Activated naive CD4-positive, alpha-beta T cell treated with Interleukin-2 at 50 U/mL for 16 hours (primary cell): ENCODE measurements around the gene ABCC5.

Source experiments
- DNase-seq: peaks from one replicate; pipeline ENCODE4 v3.0.0-alpha.2; 2020

ABCC5 gene

DNA sequence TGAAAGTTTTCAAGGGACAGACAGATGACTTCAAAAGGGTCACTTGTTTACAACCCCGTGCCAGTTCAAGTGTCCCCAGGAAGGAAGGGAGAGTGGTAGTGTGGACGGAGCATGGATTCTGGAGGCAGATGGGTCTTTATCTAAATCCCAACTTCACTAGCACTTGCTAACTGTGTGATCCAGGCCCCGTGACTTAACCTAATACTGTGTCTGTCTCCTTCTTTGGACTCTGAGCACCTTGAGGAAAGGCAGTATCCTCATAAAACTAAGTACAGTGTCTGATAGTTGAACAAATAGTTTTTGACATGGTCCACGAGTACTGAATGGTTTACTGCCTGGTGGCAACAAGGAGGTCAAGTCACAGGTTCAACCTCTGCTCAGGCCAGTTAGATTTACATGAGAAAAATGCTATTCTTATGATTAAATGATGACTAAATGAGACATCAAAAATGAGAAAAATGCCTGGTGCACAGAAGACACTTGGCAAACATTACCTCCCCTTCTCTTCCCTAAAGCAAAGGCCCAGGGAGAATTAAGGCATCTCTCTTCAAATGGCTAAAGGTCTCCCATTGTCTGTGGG is 48.9 kb downstream of the ABCC5 start:
- DNase-seq, result no peak

DNA sequence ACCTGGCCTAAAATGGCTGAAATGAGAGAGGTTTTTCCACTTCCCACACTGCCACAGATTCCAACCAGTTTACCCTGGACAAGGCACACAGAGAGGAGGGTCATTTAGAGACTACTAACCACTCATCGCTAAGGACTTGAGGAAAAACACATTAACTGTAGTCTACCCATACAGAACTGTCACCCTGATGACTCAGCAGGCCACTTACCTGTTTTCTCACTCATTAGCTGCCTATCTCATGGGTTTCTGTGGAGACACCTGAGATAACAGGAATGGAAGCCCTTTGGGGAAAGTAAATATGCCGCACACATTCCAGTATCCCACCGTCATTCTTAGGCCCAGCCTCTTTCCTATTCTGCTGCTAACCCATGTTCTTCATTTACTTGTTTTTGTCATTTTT is 50.0 kb downstream of the ABCC5 start:
- no peak for DNase-seq

DNA sequence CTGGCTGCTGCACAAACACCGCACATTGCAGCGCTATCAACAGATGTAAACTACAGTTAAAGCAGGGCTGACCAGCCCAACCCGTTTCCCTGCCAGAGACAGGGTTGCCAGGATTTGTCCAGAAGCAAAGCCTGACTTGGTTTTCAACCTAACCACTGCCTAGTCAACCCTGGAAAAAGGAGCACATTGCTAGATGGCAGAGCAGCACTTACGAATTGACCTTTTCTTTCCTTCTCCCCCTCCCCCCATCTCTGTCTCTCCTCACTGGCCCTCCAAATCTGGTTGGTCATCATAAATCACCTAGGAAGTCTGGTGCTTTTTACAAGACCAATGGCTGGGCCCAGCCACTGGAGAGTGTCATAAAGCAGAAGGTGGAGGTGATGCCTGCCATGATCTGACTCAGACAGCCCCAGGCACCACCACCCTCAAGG is 51.3 kb downstream of the ABCC5 start:
- no peak for DNase-seq

DNA sequence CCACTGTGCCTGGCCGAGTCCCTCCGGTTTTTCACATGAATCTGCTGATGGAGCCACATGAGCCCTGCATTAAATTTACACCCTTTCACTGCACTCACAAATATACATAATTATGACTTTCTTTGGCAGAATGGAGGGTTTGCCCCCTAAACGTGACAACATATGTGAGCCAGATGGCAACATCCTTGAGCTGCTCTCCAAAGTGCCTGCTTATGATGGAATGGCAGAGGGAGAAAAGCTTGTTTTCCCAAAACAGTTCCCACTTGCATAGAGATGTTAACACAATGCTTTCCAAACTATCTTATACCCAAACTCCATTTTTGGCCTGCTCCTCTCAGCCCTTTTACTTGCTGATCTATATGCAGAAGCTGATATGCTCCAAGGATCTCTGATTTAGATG is 54.9 kb downstream of the ABCC5 start:
- DNase-seq, result no peak

DNA sequence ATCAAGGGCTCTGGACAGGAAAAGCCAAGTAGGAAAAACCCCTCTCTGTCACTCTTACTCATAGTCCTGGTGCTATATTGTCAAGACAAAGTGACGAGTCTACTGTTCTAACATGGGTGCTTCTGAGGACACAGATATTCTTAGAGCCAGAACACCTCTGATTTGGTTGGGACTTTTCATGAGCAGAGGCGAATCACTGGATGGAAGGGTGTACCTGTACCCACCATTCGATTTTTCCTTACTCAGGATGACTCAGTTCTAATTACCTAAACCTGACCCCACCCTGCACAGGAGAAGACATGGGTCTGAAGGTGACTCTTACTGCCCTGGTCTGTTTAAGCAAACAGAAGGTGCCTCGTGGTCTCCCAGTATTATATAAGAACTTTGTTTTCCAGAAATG is 58.5 kb downstream of the ABCC5 start:
- no peak for DNase-seq

DNA sequence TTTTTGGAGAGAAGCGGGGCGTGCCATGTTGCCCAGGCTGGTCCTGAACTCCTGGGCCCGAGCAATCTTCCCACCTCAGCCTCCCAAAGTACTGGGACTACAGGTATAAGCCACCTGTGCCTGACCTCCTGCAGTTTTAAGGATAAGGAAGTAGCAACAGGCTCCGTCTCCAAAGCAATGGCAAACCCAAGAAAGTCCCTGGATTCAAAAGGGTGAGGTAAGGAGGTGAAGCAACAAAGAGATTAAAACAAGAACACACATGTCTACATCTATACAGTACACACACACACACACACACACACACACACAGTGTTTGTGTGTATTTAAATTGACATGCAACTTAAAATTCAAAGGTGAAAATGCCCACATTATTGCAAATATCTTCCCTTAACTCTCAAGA is 58.9 kb downstream of the ABCC5 start:
- DNase-seq, result no peak

DNA sequence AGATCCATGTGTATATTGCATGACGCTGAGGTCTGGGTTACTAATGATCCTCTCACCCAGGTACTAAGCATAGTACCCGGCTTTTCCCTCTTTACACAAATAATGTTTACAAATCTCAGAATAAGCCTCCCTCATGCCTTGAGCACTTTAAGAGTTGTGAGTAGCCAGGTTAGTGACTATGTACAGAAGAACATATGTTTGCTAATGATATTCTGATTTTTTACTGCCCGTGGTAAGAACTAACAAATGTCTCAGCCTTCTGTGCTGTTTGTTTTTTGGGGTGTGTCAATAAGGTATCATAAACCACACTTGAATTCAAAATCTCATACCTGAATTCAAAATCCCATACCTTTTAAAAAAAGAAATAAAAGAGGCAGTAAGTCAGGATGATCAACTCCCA is 59.5 kb downstream of the ABCC5 start:
- no peak for DNase-seq

DNA sequence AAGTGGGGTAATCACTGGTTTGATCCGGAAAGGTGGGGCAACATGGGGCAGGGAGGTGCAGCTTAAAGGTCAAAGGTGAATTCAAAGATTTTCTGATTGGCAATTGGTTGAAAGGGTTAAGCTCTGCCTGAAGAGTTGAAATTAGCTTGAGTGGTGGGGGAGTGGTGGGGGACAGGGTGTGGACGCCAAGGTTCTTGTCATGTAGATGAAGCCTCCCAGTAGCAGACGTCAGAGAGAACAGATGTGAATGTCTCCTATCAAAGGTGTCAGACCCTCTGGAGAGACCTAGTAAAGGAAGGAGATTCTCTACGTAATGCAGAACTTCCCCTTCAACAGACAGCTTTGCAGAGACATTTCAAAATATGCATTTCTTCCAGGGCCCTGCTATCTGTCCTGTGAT is 62.8 kb downstream of the ABCC5 start:
- DNase-seq, result no peak

DNA sequence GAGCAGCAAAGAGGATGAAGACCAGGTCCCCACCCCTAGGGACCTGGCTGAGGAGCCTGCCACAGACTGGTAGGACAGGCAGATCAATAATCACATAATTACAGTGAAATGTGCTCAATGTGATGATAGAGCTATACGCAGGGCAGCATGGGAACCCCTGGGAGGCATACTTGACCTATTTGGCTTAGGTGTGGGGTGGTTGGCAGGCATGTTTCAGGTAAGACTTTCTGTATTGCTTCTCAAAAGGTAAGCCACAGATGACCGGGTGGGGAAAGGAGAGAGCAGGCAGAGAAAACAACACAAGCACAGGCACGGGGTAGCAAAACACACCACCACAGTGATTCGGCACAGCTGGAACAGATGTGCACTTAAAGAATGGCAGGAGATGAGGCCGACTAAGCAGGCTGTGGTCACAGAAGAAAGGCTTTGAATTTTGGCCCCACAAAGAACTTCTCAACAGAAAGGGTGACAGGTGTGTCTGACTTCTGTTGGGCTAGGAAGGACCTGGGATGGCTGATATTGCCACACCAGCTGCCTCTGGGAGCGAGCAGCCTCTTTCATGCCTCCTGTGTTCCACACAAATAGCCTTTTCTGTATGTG is 64.1 kb downstream of the ABCC5 start:
- no peak for DNase-seq

DNA sequence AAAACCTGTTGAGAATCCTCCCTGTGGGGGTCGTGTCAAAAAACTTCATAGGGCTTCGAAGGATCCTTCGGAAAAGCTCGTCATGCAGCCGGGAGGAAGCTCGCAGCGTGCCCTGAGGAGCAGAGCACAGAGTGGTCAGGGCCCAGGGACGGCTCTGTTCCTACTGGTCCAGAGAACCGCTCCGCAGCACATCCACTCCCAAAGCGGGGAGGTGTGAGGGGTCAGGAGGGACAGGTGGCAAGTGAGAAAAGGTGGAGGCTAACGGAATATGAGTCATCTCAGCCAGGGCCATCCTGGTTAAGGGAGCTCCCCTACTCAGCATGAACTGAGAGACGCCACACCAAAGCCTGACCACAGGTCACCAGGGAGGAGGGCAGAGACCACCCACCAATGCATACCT is 66.2 kb downstream of the ABCC5 start:
- no peak for DNase-seq

DNA sequence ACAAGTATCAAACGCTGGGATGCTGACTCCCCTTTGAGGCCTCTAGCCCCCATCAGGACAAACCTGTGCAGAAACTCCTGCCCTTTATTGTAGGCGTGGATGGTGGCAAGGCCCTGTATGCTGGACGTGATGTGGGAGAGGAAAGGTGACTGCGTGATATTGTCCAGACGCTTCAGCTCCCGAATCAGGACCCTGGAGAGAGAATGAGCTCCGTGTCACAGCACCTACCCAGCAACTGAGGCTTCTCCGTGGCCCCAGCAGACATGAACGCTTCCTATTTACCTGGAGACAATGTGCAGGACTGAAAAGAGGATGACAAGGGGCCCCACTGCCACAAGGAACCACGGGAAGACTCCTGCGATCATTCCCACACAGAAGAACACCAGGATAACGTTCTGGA is 68.0 kb downstream of the ABCC5 start:
- DNase-seq, result no peak

DNA sequence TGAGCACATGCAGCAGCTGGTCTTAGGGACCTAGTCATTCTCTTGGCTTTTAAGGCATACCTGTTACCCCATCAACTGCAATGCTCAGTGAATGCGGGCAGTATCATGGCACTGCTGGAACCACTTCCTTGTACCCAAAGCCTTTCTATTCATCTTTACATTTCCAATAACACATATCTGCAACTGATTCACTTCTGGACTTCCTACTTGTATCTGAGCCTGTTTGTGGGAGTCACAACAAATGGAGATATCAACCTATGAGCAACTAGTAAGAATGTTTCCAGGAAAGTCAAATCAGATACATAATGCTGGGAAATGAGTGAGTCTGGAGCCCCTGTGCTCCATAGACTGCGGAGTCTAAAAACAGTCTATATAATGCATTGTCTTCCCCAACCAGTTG is 71.6 kb downstream of the ABCC5 start:
- no peak for DNase-seq

DNA sequence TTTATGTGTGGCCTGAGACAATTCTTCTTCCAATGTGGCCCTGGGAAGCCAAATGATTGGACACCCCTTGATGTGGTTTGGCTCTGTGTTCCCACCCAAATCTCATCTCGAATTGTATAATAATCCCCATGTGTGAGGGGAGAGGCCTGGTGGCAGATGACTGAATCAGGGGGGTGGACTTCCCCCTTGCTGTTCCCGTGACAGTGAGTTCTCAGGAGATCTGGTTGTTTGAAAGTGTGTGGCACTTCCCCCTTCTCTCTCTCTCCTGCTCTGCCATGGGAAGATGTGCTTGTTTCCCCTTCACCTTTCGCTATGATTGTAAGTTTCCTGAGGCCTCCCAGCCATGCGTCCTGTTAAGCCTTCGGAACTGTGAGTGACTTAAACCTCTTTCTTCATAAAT is 72.9 kb downstream of the ABCC5 start:
- no peak for DNase-seq

DNA sequence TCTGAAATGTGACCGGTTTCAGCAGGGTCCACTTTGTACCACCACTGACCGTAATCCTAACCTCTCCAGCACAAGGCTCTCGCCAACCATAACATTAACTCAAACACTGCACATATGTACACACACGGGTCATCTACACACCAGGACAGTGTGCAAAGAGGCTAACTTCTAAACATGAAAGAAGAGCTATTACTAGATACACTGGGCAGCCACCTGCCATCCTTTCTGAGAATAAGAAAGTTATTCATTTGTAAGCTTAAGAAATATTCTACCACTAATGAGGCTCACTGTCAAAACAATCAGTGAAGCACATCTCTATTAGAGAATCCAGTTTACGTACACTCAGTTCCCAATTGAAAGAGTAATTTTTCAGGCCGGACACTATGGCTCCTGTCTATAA is 73.9 kb downstream of the ABCC5 start:
- DNase-seq, result no peak

DNA sequence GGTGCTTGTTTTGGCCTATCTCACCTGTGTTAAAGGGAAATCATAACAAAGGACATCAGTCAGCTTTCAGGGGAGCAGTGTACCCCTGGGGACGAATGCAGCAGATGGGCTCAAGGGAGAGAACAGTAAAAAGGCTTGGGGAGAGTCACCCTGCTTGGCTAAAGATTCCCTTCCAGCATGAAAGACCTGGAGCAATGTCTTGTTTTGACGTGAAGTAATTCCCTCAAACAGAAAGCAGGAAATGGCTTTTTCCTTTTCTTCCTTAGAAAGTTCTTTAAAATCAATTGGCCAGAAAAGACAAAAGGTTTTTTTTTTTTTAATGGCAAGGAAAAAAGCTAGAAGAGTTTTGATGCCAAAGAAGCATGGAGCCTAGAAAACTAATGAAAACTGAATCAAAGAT is 76.5 kb downstream of the ABCC5 start:
- DNase-seq, result no peak

DNA sequence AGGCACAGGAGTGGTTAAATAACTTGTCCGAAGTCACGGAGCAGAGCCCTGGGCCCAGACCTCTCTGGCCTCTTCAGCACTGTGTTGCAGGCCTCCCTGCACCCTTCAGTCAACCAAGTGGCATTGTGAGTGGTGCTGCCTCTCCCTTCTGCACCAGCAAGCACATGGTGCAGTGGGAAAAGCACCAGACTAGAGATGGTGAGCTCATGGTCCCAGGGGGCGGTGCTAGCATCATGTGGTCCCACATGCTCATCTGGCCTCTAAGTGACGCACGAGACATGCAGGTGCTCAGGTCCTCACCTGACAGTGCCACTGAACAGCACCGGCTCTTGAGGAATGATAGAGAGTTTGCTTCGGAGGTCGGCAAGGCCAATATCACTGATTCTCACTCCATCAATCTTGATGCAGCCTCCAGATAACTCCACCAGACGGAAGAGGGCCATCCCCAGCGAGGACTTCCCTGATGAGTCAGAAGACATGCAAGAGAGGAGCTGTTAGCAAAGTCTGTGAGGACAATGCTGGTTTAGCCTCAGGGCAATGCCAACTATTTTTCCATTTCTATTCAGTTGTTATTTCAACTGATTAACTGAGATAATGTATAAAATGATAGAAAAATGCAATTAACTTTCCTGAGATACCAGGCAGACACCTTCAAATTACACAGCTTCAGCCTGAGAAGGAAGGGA is 79.9 kb downstream of the ABCC5 start:
- no peak for DNase-seq

DNA sequence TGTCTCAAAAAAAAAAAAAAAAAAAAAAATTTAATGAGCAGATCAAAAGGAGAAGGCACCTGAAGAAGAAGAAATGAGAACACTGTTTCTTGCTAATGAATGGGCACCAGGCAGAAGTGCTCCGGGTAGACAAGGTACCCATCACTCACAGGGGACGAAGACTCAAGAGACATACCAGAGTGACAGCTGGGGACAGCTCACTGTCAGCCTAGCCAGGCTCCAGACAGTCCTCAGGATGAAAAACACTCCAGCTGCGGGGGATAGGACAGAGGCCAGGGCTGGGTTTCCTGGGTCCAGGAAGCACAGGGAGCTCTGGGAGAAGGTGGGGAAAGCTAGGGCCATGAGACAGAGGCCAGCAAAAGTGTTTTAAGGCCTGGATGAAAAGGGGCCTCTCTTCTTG is 84.5 kb downstream of the ABCC5 start:
- DNase-seq, result no peak

DNA sequence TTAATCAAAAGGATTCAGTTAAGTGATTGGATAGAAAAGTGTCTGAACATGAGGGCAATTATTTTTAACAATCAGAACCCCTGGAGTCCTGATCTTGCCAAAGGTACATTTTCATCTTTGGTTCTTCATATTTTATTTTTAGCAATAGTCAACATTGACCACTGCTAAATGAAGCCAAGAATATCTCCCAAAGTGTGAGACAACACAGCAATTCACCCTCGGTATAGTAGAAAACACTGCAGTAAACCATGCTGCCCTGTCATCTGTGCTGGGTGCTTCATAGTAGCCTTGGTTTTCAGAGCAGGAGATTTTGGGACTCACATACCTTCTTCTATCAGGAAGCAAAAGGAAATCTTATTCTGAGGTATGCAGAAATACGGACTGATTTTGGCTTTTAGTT is 85.8 kb downstream of the ABCC5 start:
- DNase-seq, result no peak

DNA sequence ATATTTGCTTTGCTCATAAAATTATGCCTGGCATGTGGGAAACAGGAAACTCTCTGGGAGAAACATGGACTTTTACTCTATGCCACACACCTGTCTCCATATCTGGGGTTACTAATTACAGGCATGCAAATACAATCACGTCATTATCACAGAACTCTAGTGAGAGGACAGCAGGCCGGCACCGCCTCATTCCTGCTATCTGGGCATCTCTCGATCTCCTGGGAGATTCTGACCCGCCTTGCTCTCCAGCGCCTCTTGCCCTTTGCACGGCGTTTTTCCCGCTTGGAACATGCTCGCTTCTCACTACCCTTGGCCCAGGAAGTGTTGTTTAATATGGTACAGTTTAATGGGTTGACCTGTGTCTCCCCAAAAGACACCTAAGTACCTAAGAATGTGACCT is 87.6 kb downstream of the ABCC5 start:
- no peak for DNase-seq

DNA sequence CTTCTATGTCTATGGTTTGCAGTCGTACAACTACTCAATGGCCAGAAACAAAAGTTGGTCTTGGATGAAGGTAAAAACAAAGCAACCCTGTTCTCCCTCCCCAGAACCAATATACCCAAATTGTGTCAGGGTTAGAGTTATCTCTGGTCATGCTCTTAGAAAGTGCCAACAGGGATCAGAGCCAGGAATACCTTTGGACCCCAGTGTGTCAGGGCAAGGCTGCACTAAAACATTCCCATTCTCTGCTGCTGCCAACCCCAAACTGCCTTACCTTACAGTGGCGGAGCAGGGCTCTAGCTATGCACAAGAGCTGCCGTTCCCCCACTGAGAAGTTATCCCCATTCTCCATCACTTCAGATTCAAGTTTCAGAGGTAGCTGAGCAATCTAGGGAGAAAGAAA is 90.6 kb downstream of the ABCC5 start:
- DNase-seq, result no peak

DNA sequence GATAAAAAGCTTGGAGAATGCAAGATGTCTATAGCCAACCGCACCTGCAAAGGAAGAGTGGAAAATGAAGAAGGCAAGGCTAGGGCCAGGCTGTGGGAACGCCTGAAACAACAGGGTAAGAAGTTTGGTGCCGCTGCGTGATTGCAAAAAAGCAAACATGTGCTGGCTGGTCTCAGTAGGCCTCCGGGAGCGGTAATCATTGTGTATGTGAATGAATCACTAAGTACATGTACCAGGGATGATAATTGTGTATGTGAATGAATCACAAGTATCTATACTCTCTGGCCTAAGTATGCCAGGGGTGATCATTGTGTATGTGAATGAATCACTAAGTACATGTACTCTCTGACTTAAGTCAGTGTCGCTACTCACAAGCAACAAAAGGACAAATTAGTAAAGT is 92.7 kb downstream of the ABCC5 start:
- DNase-seq, result no peak

DNA sequence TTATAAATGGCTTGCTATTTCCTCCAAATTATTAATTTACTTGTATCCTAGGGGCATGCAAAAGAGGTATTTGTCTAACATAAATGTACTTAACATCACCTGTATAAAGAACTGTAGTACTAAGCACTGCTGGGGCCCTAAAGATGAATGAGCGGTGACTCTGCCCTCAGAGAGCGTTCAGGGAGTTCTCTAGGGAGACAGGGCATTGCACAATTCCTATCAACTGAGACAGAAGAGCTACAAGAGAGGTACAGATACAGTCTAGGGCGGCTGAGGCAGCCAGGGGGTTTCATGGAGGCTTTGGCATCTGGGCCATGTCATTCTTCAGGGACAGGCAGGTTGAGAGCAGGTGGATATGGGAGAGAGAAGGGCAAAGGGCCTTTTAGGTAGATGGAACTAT is 93.1 kb downstream of the ABCC5 start:
- DNase-seq, result no peak

DNA sequence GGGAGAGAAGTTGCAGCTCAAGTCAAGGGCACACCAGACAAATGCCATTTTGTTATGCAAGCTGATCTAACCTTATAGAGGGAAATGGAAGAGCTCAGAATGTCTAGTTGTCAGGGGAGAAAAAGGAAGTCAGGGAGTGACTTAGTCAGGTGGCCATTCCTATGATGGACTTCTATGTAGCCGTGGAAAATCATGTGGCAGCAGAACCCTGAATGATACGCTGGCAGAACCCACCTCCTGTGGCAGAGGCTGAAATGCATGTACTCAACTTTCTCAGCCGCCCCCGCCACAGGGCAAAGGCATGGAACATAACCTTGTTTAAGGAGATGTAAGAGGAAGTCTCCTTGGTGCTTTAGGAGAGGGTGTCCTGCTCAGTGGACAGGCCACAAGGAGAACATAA is 95.3 kb downstream of the ABCC5 start:
- no peak for DNase-seq

DNA sequence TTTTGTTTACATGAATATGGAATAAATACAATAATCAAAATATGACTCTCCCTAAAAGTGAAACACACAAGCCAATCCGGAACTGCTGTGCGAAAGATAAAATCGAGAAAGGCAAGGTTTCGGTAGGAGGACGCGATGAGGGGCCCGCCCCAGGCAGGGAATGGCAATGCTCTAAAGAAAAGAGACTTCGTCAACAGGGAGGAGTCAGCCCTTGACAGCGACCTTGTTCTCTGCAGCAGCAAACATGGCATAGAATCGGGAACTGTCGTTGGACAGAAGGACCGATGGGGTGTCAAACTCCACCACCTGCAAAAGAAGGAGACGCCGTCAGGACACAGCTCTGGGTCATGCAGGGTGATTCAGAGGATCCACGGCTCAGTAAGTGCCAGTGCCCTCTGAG is 96.6 kb downstream of the ABCC5 start:
- DNase-seq, result no peak

DNA sequence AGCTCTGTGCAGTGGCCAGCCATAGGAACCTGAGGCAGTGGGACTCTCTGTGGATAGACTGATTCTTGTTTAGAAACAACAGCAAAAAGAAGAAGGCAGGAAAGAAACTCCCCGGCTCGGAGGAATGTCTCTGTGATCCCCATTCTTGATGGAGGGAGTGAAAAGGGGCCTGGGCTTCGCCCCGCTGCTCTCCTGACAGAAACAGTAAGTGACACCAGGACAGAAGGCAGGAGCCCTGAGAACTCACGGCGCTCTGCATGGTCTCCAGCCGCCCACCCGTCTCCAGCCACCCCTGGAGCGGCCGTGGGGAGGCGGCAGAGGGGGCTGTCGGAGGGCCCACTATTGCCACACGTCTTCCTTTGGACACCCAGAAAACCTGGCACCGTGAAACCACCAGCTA is 97.3 kb downstream of the ABCC5 start:
- DNase-seq, result no peak
